Osteocyte (in vitro differentiated cells): ENCODE results near the gene CCBE1. TPM values are rescaled to one million over a fixed set of nuclear protein-coding genes. Genes with fewer than 3 reads are reported as not detected.
A peak's percentile ranks its signal among the peaks of the same experiment; 100 is the strongest.
"Not testable (repeated sequence)": the region's sequence is repeated elsewhere in the genome, so short reads cannot be mapped to it uniquely, and the experiment has no call there.

ENCODE experiments used
- DNase-seq: peaks from one replicate; pipeline ENCODE4 v3.0.0; 2021; ENCODE audit warnings: mixed read lengths; ENCODE audit not compliant: unreplicated experiment; ENCODE audit errors: extremely low spot score
- H3K27ac Mint-ChIP-seq: one replicate; pipeline ENCODE4 v1.8.0; 2021; ENCODE audit warnings: mild to moderate bottlenecking, mixed read lengths; ENCODE audit not compliant: unreplicated experiment
- H3K27me3 Mint-ChIP-seq: one replicate; pipeline ENCODE4 v1.8.0; 2021; ENCODE audit warnings: mixed read lengths; ENCODE audit not compliant: unreplicated experiment
- H3K36me3 Mint-ChIP-seq: one replicate; pipeline ENCODE4 v1.8.0; 2021; ENCODE audit warnings: mixed read lengths; ENCODE audit not compliant: unreplicated experiment
- H3K4me1 Mint-ChIP-seq: one replicate; pipeline ENCODE4 v1.8.0; 2021; ENCODE audit warnings: mixed read lengths; ENCODE audit not compliant: unreplicated experiment
- H3K4me3 Mint-ChIP-seq: one replicate; pipeline ENCODE4 v1.8.0; 2021; ENCODE audit warnings: mild to moderate bottlenecking, moderate library complexity, mixed read lengths; ENCODE audit not compliant: unreplicated experiment
- H3K9me3 Mint-ChIP-seq: one replicate; pipeline ENCODE4 v1.8.0; 2021; ENCODE audit warnings: mixed read lengths; ENCODE audit not compliant: unreplicated experiment
- CTCF ChIP-seq: fragments of 200-600 bp; sonication (generic); IDR thresholded peaks from 2 replicates; pipeline ENCODE4 v1.5.0; 2021; ENCODE audit warnings: antibody characterized with exemption, mild to moderate bottlenecking, moderate library complexity
- total RNA-seq: library from RNA; stranded (reverse); gene quantifications from 2 replicates; pipeline ENCODE4 v1.2.1, GENCODE V29; 2021

Gene CCBE1
- total RNA-seq, 1 donor from 2014 or later, result 22.8 TPM

GRCh38 chr18:59717291-59717690, 20.1 kb upstream of the CCBE1 start:
- Mint-ChIP-seq H3K9me3 (peaks cover 4% of the 10 kb centered on the region), H3K27me3 (no peaks in the 10 kb centered on the region), H3K4me1 (peaks cover 63% of the 10 kb centered on the region), H3K4me3 (no peak overlapping the region), H3K27ac (peak overlapping the region; percentile 79), H3K36me3 (no peaks in the 10 kb centered on the region)
- no peak for DNase-seq
- no peak for TF ChIP-seq CTCF

GRCh38 chr18:59715966-59716369, 18.7 kb upstream of the CCBE1 start:
- Mint-ChIP-seq H3K4me1 (peaks cover 53% of the 10 kb centered on the region), H3K27ac (peak overlapping the region; percentile 89), H3K27me3 (no peaks in the 10 kb centered on the region), H3K36me3 (no peaks in the 10 kb centered on the region), H3K4me3 (no peak overlapping the region), H3K9me3 (no peaks in the 10 kb centered on the region)
- no peak for TF ChIP-seq CTCF
- no peak for DNase-seq

GRCh38 chr18:59715445-59715844, 18.2 kb upstream of the CCBE1 start:
- TF ChIP-seq CTCF, result no peak
- Mint-ChIP-seq H3K36me3 (no peaks in the 10 kb centered on the region), H3K27ac (peak overlapping the region; percentile 89), H3K27me3 (no peaks in the 10 kb centered on the region), H3K4me3 (no peak overlapping the region), H3K4me1 (peaks cover 53% of the 10 kb centered on the region), H3K9me3 (no peaks in the 10 kb centered on the region)
- no peak for DNase-seq

- H3K4me3 Mint-ChIP-seq, H3K9me3 Mint-ChIP-seq, DNase-seq, H3K36me3 Mint-ChIP-seq, H3K27me3 Mint-ChIP-seq: not testable (repeated sequence)
- peak overlapping the region; percentile 89 for H3K27ac Mint-ChIP-seq
- H3K4me1 Mint-ChIP-seq, result peaks cover 41% of the 10 kb centered on the region
Measured at GRCh38 chr18:59714096-59714495, 16.9 kb upstream of the CCBE1 start.

GRCh38 chr18:59712311-59712710, 15.1 kb upstream of the CCBE1 start:
- Mint-ChIP-seq H3K36me3 (no peaks in the 10 kb centered on the region), H3K9me3 (no peaks in the 10 kb centered on the region), H3K4me1 (peaks cover 24% of the 10 kb centered on the region), H3K27me3 (no peaks in the 10 kb centered on the region), H3K27ac (no peak overlapping the region), H3K4me3 (no peak overlapping the region)
- no peak for DNase-seq
- no peak for TF ChIP-seq CTCF

GRCh38 chr18:59708988-59709387, 11.8 kb upstream of the CCBE1 start:
- no peak overlapping the region for H3K4me3 Mint-ChIP-seq
- H3K36me3 Mint-ChIP-seq, result no peaks in the 10 kb centered on the region
- H3K27me3 Mint-ChIP-seq, result no peaks in the 10 kb centered on the region

More at GRCh38 chr18:59708988-59709387, 11.8 kb upstream of the CCBE1 start:
- no peaks in the 10 kb centered on the region for H3K9me3 Mint-ChIP-seq
- no peak for TF ChIP-seq CTCF
- DNase-seq, result no peak
- no peak overlapping the region for H3K27ac Mint-ChIP-seq
- no peaks in the 10 kb centered on the region for H3K4me1 Mint-ChIP-seq
